Esophagus squamous epithelium (tissue), 5 donors: ENCODE results near the gene IRF2BP2. TPM values are rescaled to one million over a fixed set of nuclear protein-coding genes. Genes with fewer than 3 reads are reported as not detected.

Source experiments
- DNase-seq: peaks from one replicate; lab custom pipeline; 2025; lab: John Stamatoyannopoulos, UW
- H3K27ac ChIP-seq, 4 donors: fragments of 200-600 bp; sonication (generic); one replicate each; pipeline ENCODE4 v1.5.1; 2016 to 2019; ENCODE audit warnings: mild to moderate bottlenecking in 1 of 4
- H3K27me3 ChIP-seq, 4 donors: fragments of 200-600 bp; sonication (generic); 1 replicate in 3 of 4; 2 replicates in 1 of 4; pipeline versions ENCODE4 v1.5.1 to v1.6.0; 2017 to 2021; ENCODE audit warnings: antibody characterized with exemption in 1 of 4
- H3K36me3 ChIP-seq, 3 donors: fragments of 200-600 bp; sonication (generic); one replicate each; pipeline ENCODE4 v1.5.1; 2016 to 2019
- H3K4me1 ChIP-seq, 3 donors: fragments of 200-600 bp; sonication (generic); one replicate each; pipeline ENCODE4 v1.5.1; 2017 to 2019
- H3K4me3 ChIP-seq, 4 donors: fragments of 200-600 bp; sonication (generic); 1 replicate in 3 of 4; 2 replicates in 1 of 4; pipeline ENCODE4 v1.5.1; 2016 to 2019; ENCODE audit warnings: mild to moderate bottlenecking in 2 of 4, moderate library complexity in 1 of 4
- H3K9me3 ChIP-seq, 3 donors: fragments of 200-600 bp; sonication (generic); one replicate each; pipeline ENCODE4 v1.5.1; 2016 to 2019
- POLR2A ChIP-seq, 4 donors: fragments of 450-650 bp; IDR thresholded peaks; one replicate each; pipeline ENCODE4 v1.6.1; 2017; ENCODE audit warnings: antibody characterized with exemption in 4 of 4, mild to moderate bottlenecking in 4 of 4, moderate library complexity in 3 of 4
- WGBS, 2 donors: methylation state at CpG; one replicate each; pipeline ENCODE4 v1.1.5; 2018; 5-methylcytosine and 5-hydroxymethylcytosine counted together
- intact Hi-C: fragments of 100-400 bp; cut with DNase I; formaldehyde crosslinking; loops from one replicate; pipeline ENCODE4 v1.15.0; 2022
- total RNA-seq, 4 donors: library from RNA; depleted of rRNA; stranded (reverse); fragments of >200 nt; gene quantifications; one replicate each; pipeline ENCODE4 v1.1.0, GENCODE V29; 2016
- TF ChIP-seq, protein P1 (sequence below), 6 experiments: fragments of 450-650 bp in 4 of 6; fragments of 200-600 bp in 2 of 6; sonication (generic) in 2 of 6; IDR thresholded peaks; one replicate each; pipeline ENCODE4 v1.5.1; 2016 to 2019; ENCODE audit warnings: antibody characterized with exemption in 6 of 6, mild to moderate bottlenecking in 4 of 6, moderate library complexity in 4 of 6
- donor health status: DM: yes; HTN: yes; CAD: no.

Gene IRF2BP2
- total RNA-seq, 4 donors from 2014 or later, result 52.5 to 66.8 (median 57.6) TPM

GRCh38 chr1:234583755-234584419 is 26.1 kb downstream of the IRF2BP2 start:
- Histone ChIP-seq H3K27ac (peak overlapping the region; percentile 6 to 79 (median 77)), H3K27me3 (no peaks in the 10 kb centered on the region), H3K4me3 (no peak overlapping the region), H3K4me1 (peaks cover 8 to 67% (median 23%) of the 10 kb centered on the region in 3 donors), H3K36me3 (no peaks in the 10 kb centered on the region), H3K9me3 (no peaks in the 10 kb centered on the region)
- intact Hi-C loops, result no loop called here
- no peak for DNase-seq
- TF ChIP-seq, protein P1, sequence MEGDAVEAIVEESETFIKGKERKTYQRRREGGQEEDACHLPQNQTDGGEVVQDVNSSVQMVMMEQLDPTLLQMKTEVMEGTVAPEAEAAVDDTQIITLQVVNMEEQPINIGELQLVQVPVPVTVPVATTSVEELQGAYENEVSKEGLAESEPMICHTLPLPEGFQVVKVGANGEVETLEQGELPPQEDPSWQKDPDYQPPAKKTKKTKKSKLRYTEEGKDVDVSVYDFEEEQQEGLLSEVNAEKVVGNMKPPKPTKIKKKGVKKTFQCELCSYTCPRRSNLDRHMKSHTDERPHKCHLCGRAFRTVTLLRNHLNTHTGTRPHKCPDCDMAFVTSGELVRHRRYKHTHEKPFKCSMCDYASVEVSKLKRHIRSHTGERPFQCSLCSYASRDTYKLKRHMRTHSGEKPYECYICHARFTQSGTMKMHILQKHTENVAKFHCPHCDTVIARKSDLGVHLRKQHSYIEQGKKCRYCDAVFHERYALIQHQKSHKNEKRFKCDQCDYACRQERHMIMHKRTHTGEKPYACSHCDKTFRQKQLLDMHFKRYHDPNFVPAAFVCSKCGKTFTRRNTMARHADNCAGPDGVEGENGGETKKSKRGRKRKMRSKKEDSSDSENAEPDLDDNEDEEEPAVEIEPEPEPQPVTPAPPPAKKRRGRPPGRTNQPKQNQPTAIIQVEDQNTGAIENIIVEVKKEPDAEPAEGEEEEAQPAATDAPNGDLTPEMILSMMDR (IDR thresholded peaks at IDR 0.05), result no peak
- TF ChIP-seq POLR2A (IDR thresholded peaks at IDR 0.05), result no peak
- 70 to 74% methylated on average over 9 of the region's 9 CpGs for WGBS, 2 donors

DNA sequence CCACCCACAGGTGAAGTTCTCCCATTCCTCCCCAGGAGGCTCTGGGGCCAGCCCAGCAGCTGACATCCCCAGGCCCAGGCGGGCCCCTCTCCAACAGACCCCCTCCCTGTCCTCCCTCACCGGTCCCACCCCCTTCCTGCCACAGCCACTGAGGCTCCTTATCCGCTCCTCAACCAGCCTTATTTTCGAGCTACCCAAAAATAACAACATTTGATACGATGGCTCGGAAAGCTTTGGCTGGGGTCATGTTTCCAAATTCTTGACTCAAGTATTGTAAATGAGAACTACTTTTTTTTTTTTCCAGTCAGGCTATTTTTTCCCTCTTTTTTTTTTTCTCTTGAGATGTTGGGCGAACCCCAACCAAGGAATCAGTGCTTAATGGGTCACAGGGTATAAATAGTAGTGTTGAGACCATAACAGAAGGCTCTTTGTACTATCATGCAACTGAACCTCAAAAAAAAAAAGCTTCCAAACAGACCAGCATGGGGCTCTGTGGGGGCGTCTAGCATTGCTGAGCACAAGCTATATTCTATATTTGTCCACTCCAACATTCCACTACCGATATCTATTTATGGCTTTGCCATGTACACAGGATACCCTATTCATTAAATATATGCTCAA is 27.2 kb downstream of the IRF2BP2 start:
- Histone ChIP-seq H3K4me1 (peaks cover 8 to 56% (median 18%) of the 10 kb centered on the region in 3 donors), H3K27ac (peak overlapping the region in 3 of 4 donors; percentile 77 to 83 (median 77)), H3K9me3 (no peaks in the 10 kb centered on the region), H3K27me3 (no peaks in the 10 kb centered on the region), H3K36me3 (no peaks in the 10 kb centered on the region), H3K4me3 (no peak overlapping the region)
- 67 to 84% methylated on average over 8 to 9 of the region's 9 CpGs for WGBS, 2 donors
- intact Hi-C loops, result no loop called here
- no peak for TF ChIP-seq POLR2A (IDR thresholded peaks at IDR 0.05)
- TF ChIP-seq, protein P1 (IDR thresholded peaks at IDR 0.05), result no peak
- DNase-seq, result no peak

- peaks cover 8 to 50% (median 18%) of the 10 kb centered on the region in 3 donors for H3K4me1 ChIP-seq
- TF ChIP-seq POLR2A (IDR thresholded peaks at IDR 0.05), result no peak
- TF ChIP-seq, protein P1 (IDR thresholded peaks at IDR 0.05), result no peak
- H3K4me3 ChIP-seq, result no peak overlapping the region
- no peak for DNase-seq
- no peaks in the 10 kb centered on the region for H3K9me3 ChIP-seq
- peak overlapping the region in 3 of 4 donors; percentile 77 to 83 (median 77) for H3K27ac ChIP-seq
- WGBS, 2 donors, result 82% methylated on average over 8 of the region's 8 CpGs
- intact Hi-C loops, result no loop called here
- no peaks in the 10 kb centered on the region for H3K27me3 ChIP-seq
- no peaks in the 10 kb centered on the region for H3K36me3 ChIP-seq
Observed at GRCh38 chr1:234582186-234582585, 27.8 kb downstream of the IRF2BP2 start.

GRCh38 chr1:234581063-234581714 is 28.8 kb downstream of the IRF2BP2 start:
- no peaks in the 10 kb centered on the region for H3K27me3 ChIP-seq
- H3K36me3 ChIP-seq, result no peaks in the 10 kb centered on the region
- TF ChIP-seq, protein P1 (IDR thresholded peaks at IDR 0.05), result no peak
- TF ChIP-seq POLR2A (IDR thresholded peaks at IDR 0.05), result no peak
- peaks cover 6 to 40% (median 12%) of the 10 kb centered on the region in 3 donors for H3K4me1 ChIP-seq
- H3K27ac ChIP-seq, result no peak overlapping the region
- intact Hi-C loops, result no loop called here
- 86% methylated on average over 6 to 7 of the region's 7 CpGs for WGBS, 2 donors
- no peak overlapping the region for H3K4me3 ChIP-seq
- no peaks in the 10 kb centered on the region for H3K9me3 ChIP-seq
- DNase-seq, result no peak

- no peaks in the 10 kb centered on the region for H3K27me3 ChIP-seq
- intact Hi-C loops, result no loop called here
- DNase-seq, result no peak
Observed at GRCh38 chr1:234579967-234580366, 30.0 kb downstream of the IRF2BP2 start.

More at GRCh38 chr1:234579967-234580366, 30.0 kb downstream of the IRF2BP2 start:
- H3K4me3 ChIP-seq, result no peak overlapping the region
- no peak overlapping the region for H3K27ac ChIP-seq
- TF ChIP-seq, protein P1 (IDR thresholded peaks at IDR 0.05), result peak in 3 of 6 experiments; percentile 18 to 54 (median 36)
- TF ChIP-seq POLR2A (IDR thresholded peaks at IDR 0.05), result no peak
- no peaks in the 10 kb centered on the region for H3K9me3 ChIP-seq
- H3K36me3 ChIP-seq, result no peaks in the 10 kb centered on the region
- peaks cover 0 to 28% (median 3%) of the 10 kb centered on the region in 3 donors for H3K4me1 ChIP-seq
